ENCODE results near the gene WFDC13.
"Not testable (repeated sequence)": the region's sequence is repeated elsewhere in the genome, so short reads cannot be mapped to it uniquely, and the experiment has no call there.

Gene WFDC13

DNA sequence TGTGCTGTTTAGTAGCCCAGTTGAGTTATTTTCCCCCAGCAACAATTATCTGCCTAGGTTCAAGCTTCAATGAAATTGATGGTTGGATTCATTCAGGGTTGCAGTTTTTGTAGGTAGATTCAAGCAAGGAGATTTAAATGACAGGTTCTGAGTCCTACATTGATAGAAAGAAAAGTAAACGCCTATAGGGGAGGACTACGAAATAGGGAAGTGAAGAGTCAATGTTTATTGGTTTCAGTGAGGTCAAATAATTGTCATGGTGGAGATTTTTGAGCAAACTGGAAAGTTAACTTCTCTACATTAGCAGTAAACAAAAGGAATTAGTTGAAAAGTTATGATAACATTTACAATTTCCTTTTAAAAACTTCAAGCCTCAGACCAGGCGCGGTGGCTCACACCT lies 734 bp upstream of the WFDC13 start:
- Histone ChIP-seq H3K27ac (ENCODE audit: low read depth, low read length, poor library complexity, severe bottlenecking) (no peak overlapping the region), H3K36me3 (ENCODE audit: insufficient read depth, low read length) (no peaks in the 10 kb centered on the region), H3K79me2 (ENCODE audit: insufficient read depth, low read length) (no peaks in the 10 kb centered on the region), H3K4me1 (ENCODE audit: insufficient read depth, low read length, severe bottlenecking) (no peaks in the 10 kb centered on the region), H3K4me3 (ENCODE audit: low read depth, low read length, poor library complexity, severe bottlenecking) (no peak overlapping the region), H3K27me3 (ENCODE audit: insufficient read depth, low read length) (no peaks in the 10 kb centered on the region), H3K4me2 (ENCODE audit: low read length) (no peak overlapping the region), H3K9ac (ENCODE audit: low read length) (no peak overlapping the region), H3K9me2 (ENCODE audit: low read depth, low read length) (no peaks in the 10 kb centered on the region), H3K9me3 (ENCODE audit: low read length) (no peaks in the 10 kb centered on the region), H3F3A (ENCODE audit: insufficient read depth, low read length) (no peaks in the 10 kb centered on the region), H4K20me1 (ENCODE audit: insufficient read depth, low read length) (no peaks in the 10 kb centered on the region), H2AFZ (ENCODE audit: low read length) (no peak overlapping the region)
- TF ChIP-seq, protein P1, sequence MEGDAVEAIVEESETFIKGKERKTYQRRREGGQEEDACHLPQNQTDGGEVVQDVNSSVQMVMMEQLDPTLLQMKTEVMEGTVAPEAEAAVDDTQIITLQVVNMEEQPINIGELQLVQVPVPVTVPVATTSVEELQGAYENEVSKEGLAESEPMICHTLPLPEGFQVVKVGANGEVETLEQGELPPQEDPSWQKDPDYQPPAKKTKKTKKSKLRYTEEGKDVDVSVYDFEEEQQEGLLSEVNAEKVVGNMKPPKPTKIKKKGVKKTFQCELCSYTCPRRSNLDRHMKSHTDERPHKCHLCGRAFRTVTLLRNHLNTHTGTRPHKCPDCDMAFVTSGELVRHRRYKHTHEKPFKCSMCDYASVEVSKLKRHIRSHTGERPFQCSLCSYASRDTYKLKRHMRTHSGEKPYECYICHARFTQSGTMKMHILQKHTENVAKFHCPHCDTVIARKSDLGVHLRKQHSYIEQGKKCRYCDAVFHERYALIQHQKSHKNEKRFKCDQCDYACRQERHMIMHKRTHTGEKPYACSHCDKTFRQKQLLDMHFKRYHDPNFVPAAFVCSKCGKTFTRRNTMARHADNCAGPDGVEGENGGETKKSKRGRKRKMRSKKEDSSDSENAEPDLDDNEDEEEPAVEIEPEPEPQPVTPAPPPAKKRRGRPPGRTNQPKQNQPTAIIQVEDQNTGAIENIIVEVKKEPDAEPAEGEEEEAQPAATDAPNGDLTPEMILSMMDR (IDR thresholded peaks at IDR 0.05; ENCODE audit: low read length) = no peak
- no peak for TF ChIP-seq EZH2 (IDR thresholded peaks at IDR 0.05; ENCODE audit: borderline replicate concordance, low read length)

DNA sequence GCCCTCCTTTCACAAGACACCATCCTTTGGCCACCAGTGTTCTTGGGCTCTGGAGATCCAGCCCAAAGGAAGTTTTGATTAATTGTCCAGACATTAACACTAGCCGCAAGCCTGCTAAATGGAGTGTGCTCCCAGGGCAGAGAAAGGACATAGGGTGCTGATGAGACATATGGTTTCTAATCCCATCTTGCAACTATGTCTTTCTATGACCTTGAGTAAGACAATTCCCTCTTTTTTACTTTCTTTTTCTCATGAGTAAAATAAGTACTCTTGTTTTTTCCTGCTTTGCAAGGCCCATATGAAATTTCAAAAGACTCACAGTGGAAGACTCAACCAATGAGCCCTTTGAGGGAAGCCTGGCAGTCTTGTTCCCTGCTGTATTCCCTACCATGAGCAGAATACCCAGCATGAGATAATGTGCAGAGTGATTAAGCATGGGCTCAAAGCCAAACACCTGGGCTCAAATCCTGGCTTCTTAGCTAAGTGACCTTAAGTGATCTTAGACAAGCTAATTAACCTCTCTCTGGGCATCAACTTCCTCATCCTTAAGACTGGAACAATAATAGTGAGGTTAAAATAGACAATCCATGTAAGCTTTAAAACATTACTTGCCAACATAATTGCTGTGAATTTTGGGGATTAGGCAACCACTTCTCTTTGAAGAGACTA lies 3.3 kb downstream of the WFDC13 start, which contains the start of gene WFDC10B:
TSS of gene WFDC10B (minus strand) at position 51 of the 669 bp plus-strand sequence. CDS start 19,027 bp downstream, outside the sequence.
- Histone ChIP-seq H3F3A (ENCODE audit: insufficient read depth, low read length) (no peaks in the 10 kb centered on the region), H3K9ac (ENCODE audit: low read length) (no peak within 1 kb of the TSS), H3K36me3 (ENCODE audit: insufficient read depth, low read length) (no peaks in the 10 kb centered on the region), H3K79me2 (ENCODE audit: insufficient read depth, low read length) (no peaks in the 10 kb centered on the region), H3K27me3 (ENCODE audit: insufficient read depth, low read length) (no peaks in the 10 kb centered on the region), H3K27ac (ENCODE audit: low read depth, low read length, poor library complexity, severe bottlenecking) (no peak within 1 kb of the TSS), H4K20me1 (ENCODE audit: insufficient read depth, low read length) (no peaks in the 10 kb centered on the region), H3K9me3 (ENCODE audit: low read length) (no peaks in the 10 kb centered on the region), H3K9me2 (ENCODE audit: low read depth, low read length) (no peaks in the 10 kb centered on the region), H3K4me3 (ENCODE audit: low read depth, low read length, poor library complexity, severe bottlenecking) (no peak within 1 kb of the TSS), H3K4me2 (ENCODE audit: low read length) (no peak within 1 kb of the TSS), H2AFZ (ENCODE audit: low read length) (no peak within 1 kb of the TSS), H3K4me1 (ENCODE audit: insufficient read depth, low read length, severe bottlenecking) (no peaks in the 10 kb centered on the region)
- TF ChIP-seq, protein P1 (IDR thresholded peaks at IDR 0.05; ENCODE audit: low read length) = no peak
- no peak for TF ChIP-seq EZH2 (IDR thresholded peaks at IDR 0.05; ENCODE audit: borderline replicate concordance, low read length)

GRCh38 chr20:45716141-45716688 lies 14.4 kb downstream of the WFDC13 start:
- not testable (repeated sequence) for H3K27me3 ChIP-seq (ENCODE audit: insufficient read depth, low read length); H3K79me2 ChIP-seq (ENCODE audit: insufficient read depth, low read length); H3K9me3 ChIP-seq (ENCODE audit: low read length); H3K4me2 ChIP-seq (ENCODE audit: low read length); H3K9ac ChIP-seq (ENCODE audit: low read length); H3K36me3 ChIP-seq (ENCODE audit: insufficient read depth, low read length); H4K20me1 ChIP-seq (ENCODE audit: insufficient read depth, low read length); H3K4me1 ChIP-seq (ENCODE audit: insufficient read depth, low read length, severe bottlenecking); H3F3A ChIP-seq (ENCODE audit: insufficient read depth, low read length); H3K4me3 ChIP-seq (ENCODE audit: low read depth, low read length, poor library complexity, severe bottlenecking); H3K27ac ChIP-seq (ENCODE audit: low read depth, low read length, poor library complexity, severe bottlenecking); H3K9me2 ChIP-seq (ENCODE audit: low read depth, low read length); H2AFZ ChIP-seq (ENCODE audit: low read length)

DNA sequence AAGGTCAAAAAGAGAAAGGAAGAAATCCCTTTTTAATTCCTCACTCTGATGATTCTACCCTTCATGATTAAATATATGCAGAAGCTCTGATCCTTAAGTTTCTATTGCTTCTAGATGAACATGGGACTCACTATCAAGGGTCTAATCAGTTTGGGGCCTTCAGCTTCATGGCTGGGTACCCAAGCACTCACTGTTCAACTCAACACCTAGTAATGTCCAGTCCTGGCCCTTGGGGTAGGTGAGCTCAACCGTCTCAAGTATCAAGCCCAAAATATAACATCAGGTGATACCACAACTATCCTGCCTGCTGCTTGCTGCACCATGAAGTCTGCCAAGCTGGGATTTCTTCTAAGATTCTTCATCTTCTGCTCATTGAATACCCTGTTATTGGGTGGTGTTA lies 20.2 kb downstream of the WFDC13 start, which contains the start of gene SPINT4:
TSS of gene SPINT4 (plus strand) at position 301 of the 400 bp plus-strand sequence. CDS start at position 322, 21 bp downstream.
- no peaks in the 10 kb centered on the region for H4K20me1 ChIP-seq (ENCODE audit: insufficient read depth, low read length)
- H3K9me3 ChIP-seq (ENCODE audit: low read length) = no peaks in the 10 kb centered on the region
- H3K4me3 ChIP-seq (ENCODE audit: low read depth, low read length, poor library complexity, severe bottlenecking) = no peak within 1 kb of the TSS

More for the DNA sequence above, 20.2 kb downstream of the WFDC13 start, which contains the start of gene SPINT4:
- Histone ChIP-seq H3K4me1 (ENCODE audit: insufficient read depth, low read length, severe bottlenecking) (no peaks in the 10 kb centered on the region), H3K4me2 (ENCODE audit: low read length) (no peak within 1 kb of the TSS), H3K9me2 (ENCODE audit: low read depth, low read length) (no peaks in the 10 kb centered on the region), H3K36me3 (ENCODE audit: insufficient read depth, low read length) (no peaks in the 10 kb centered on the region), H3F3A (ENCODE audit: insufficient read depth, low read length) (no peaks in the 10 kb centered on the region), H3K27ac (ENCODE audit: low read depth, low read length, poor library complexity, severe bottlenecking) (no peak within 1 kb of the TSS), H2AFZ (ENCODE audit: low read length) (no peak within 1 kb of the TSS), H3K79me2 (ENCODE audit: insufficient read depth, low read length) (no peaks in the 10 kb centered on the region), H3K9ac (ENCODE audit: low read length) (no peak within 1 kb of the TSS), H3K27me3 (ENCODE audit: insufficient read depth, low read length) (0 out of 2 replicates have a peak, but pooled peaks cover 4% of the 10 kb centered on the region)
- TF ChIP-seq EZH2 (IDR thresholded peaks at IDR 0.05; ENCODE audit: borderline replicate concordance, low read length) = no peak
- TF ChIP-seq, protein P1 (IDR thresholded peaks at IDR 0.05; ENCODE audit: low read length) = no peak

Data from OCI-LY1 (cell line).